ENCODE results near the gene CFAP107. TPM values are rescaled to one million over a fixed set of nuclear protein-coding genes. Genes with fewer than 3 reads are reported as not detected.

CFAP107 gene
- polyA plus RNA-seq, 1 donor (not counting 4 experiments of a cell fraction or from before 2014, with no cell fraction given): not detected

DNA sequence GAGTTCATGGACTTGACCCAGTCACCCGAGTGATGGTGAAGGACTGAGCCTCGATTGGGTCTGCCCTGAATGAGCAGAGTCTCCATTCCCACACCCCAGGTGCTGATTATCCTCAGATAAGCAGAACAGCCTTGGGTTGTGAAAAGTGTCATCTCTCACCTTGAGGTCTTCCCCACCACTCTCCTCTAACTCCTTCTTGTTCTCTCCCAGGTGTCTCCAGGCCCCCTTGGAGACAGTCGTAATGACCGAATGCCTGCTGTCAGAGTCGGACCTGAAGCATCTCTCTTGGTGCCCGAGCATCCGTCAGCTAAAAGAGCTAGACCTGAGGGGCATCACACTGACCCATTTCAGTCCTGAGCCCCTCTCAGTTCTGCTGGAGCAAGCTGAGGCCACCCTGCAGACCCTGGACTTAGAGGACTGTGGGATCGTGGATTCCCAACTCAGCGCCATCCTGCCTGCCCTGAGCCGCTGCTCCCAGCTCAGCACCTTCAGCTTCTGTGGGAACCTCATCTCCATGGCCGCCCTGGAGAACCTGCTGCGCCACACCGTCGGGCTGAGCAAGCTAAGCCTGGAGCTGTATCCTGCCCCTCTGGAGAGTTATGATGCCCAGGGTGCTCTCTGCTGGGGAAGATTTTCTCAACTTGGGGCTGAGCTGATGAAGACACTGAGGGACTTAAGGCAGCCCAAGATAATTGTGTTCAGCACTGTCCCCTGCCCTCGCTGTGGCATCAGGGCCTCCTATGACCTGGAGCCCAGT lies 31.0 kb downstream of the CFAP107 start:
- Histone ChIP-seq H4K20me1 (ENCODE audit: control insufficient read depth, extremely low read depth, insufficient read depth, low read length) (no peaks in the 10 kb centered on the region), H2AFZ (ENCODE audit: control insufficient read depth, low read length) (no peak overlapping the region), H3K36me3 (ENCODE audit: control insufficient read depth in 2 of 2, extremely low read depth in 1 of 2, insufficient read depth in 2 of 2, low read length in 2 of 2) (no peaks in the 10 kb centered on the region), H3K27ac (ENCODE audit: control insufficient read depth, insufficient read depth, low read length) (no peak overlapping the region), H3K4me1 (ENCODE audit: control insufficient read depth, extremely low read depth, insufficient read depth, low read length) (no peaks in the 10 kb centered on the region), H3K9me3 (ENCODE audit: control insufficient read depth, low read depth, low read length) (no peaks in the 10 kb centered on the region), H3K79me2 (ENCODE audit: control insufficient read depth, insufficient read depth, low read length) (no peaks in the 10 kb centered on the region), H3K4me2 (ENCODE audit: control insufficient read depth, extremely low read depth, insufficient read depth, low read depth, low read length) (no peak overlapping the region), H3K9ac (ENCODE audit: control insufficient read depth, extremely low read depth, insufficient read depth, low read length) (no peak overlapping the region), H3K9me1 (ENCODE audit: control insufficient read depth, extremely low read depth, insufficient read depth, low read length) (no peaks in the 10 kb centered on the region), H3K27me3 (ENCODE audit: control insufficient read depth, extremely low read depth, insufficient read depth, low read length) (no peaks in the 10 kb centered on the region), H3K4me3 (ENCODE audit: control insufficient read depth in 2 of 3, extremely low read depth in 1 of 3, insufficient read depth in 2 of 3, low read depth in 1 of 3, low read length in 3 of 3) (no peak overlapping the region)
- no peak for FAIRE-seq
- TF ChIP-seq EZH2 (IDR thresholded peaks at IDR 0.05; ENCODE audit: low read length): no peak
- TF ChIP-seq, protein P1, sequence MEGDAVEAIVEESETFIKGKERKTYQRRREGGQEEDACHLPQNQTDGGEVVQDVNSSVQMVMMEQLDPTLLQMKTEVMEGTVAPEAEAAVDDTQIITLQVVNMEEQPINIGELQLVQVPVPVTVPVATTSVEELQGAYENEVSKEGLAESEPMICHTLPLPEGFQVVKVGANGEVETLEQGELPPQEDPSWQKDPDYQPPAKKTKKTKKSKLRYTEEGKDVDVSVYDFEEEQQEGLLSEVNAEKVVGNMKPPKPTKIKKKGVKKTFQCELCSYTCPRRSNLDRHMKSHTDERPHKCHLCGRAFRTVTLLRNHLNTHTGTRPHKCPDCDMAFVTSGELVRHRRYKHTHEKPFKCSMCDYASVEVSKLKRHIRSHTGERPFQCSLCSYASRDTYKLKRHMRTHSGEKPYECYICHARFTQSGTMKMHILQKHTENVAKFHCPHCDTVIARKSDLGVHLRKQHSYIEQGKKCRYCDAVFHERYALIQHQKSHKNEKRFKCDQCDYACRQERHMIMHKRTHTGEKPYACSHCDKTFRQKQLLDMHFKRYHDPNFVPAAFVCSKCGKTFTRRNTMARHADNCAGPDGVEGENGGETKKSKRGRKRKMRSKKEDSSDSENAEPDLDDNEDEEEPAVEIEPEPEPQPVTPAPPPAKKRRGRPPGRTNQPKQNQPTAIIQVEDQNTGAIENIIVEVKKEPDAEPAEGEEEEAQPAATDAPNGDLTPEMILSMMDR (optimal IDR thresholded peaks at IDR 0.05 in 1 of 3, IDR thresholded peaks at IDR 0.05 in 1 of 3, conservative IDR thresholded peaks at IDR 0.05 in 1 of 3; ENCODE audit: extremely low read depth in 1 of 3, insufficient read depth in 2 of 3, low read length in 3 of 3): no peak
- dilution Hi-C loops (cut with MboI; ENCODE audit: extremely low pct_ligation_motif_present, low sequenced_read_pairs): no loop called here
- no peak for DNase-seq (ENCODE audit: low read depth, low spot score)

DNA sequence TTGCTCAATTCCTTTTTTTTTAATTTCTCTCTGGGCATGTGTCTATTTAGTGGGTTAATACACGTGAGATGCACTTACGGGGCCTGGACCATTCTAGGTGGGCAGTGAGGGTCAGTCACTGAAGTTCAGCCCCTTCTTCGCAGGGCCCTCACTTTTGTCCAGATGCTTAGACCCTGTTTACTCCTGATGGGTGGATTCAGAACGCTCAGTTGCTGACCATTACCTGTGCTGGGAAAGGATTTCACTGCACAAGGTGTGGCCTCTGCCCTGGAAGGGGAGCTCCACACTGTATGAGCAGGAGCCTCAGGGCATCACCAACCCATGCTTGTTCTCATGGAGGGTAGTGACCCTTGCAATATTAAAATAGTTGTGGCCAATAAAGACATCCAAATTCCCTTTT lies 32.1 kb downstream of the CFAP107 start:
- Histone ChIP-seq H3K9me3 (ENCODE audit: control insufficient read depth, low read depth, low read length) (no peaks in the 10 kb centered on the region), H3K79me2 (ENCODE audit: control insufficient read depth, insufficient read depth, low read length) (no peaks in the 10 kb centered on the region), H3K36me3 (ENCODE audit: control insufficient read depth in 2 of 2, extremely low read depth in 1 of 2, insufficient read depth in 2 of 2, low read length in 2 of 2) (no peaks in the 10 kb centered on the region), H3K4me2 (ENCODE audit: control insufficient read depth, extremely low read depth, insufficient read depth, low read depth, low read length) (no peak overlapping the region), H3K27me3 (ENCODE audit: control insufficient read depth, extremely low read depth, insufficient read depth, low read length) (no peaks in the 10 kb centered on the region), H4K20me1 (ENCODE audit: control insufficient read depth, extremely low read depth, insufficient read depth, low read length) (no peaks in the 10 kb centered on the region), H3K4me1 (ENCODE audit: control insufficient read depth, extremely low read depth, insufficient read depth, low read length) (no peaks in the 10 kb centered on the region), H3K9ac (ENCODE audit: control insufficient read depth, extremely low read depth, insufficient read depth, low read length) (no peak overlapping the region), H3K9me1 (ENCODE audit: control insufficient read depth, extremely low read depth, insufficient read depth, low read length) (no peaks in the 10 kb centered on the region), H2AFZ (ENCODE audit: control insufficient read depth, low read length) (no peak overlapping the region), H3K4me3 (ENCODE audit: control insufficient read depth in 2 of 3, extremely low read depth in 1 of 3, insufficient read depth in 2 of 3, low read depth in 1 of 3, low read length in 3 of 3) (no peak overlapping the region), H3K27ac (ENCODE audit: control insufficient read depth, insufficient read depth, low read length) (no peak overlapping the region)
- dilution Hi-C loops (cut with MboI; ENCODE audit: extremely low pct_ligation_motif_present, low sequenced_read_pairs): no loop called here
- no peak for DNase-seq (ENCODE audit: low read depth, low spot score)
- no peak for TF ChIP-seq EZH2 (IDR thresholded peaks at IDR 0.05; ENCODE audit: low read length)
- TF ChIP-seq, protein P1 (optimal IDR thresholded peaks at IDR 0.05 in 1 of 3, IDR thresholded peaks at IDR 0.05 in 1 of 3, conservative IDR thresholded peaks at IDR 0.05 in 1 of 3; ENCODE audit: extremely low read depth in 1 of 3, insufficient read depth in 2 of 3, low read length in 3 of 3): no peak
- FAIRE-seq: no peak
